Endothelial cell of umbilical vein (primary cell): Measurements from ENCODE around the gene ITGB1BP1. TPM values are rescaled to one million over a fixed set of nuclear protein-coding genes. Genes with fewer than 3 reads are reported as not detected.

ENCODE experiments used
- BruUV-seq: library from RNA; stranded (reverse); fragments of 400-500 nt; replicated peaks from 2 replicates; lab custom pipeline; 2021; lab: Mats Ljungman, UMichigan
- CTCF ChIA-PET: fragments of 300-600, 350-600 bp; sonication (Branson Sonifier 250); formaldehyde crosslinking; loops from one replicate; lab custom pipeline; 2021; ENCODE audit warnings: antibody characterized with exemption, inconsistent platforms; lab: Charles Lee
- POLR2A ChIA-PET: fragments of 300-600, 350-600 bp; sonication (Branson Sonifier 250); formaldehyde crosslinking; loops from one replicate; lab custom pipeline; 2021; ENCODE audit warnings: antibody characterized with exemption, inconsistent platforms; lab: Charles Lee
- DNase-seq: peaks from one replicate; pipeline ENCODE4 v3.0.0-alpha.2; 2011; ENCODE audit warnings: low read depth, low spot score
- FAIRE-seq: peaks from 2 replicates; lab custom pipeline; 2011; peaks lifted over from hg19 to GRCh38; lab: Jason Lieb, UNC
- H2AFZ ChIP-seq: 2 replicates; pipeline ENCODE4 v1.6.0; 2012; ENCODE audit warnings: low read depth, low read length, control low read depth, inconsistent platforms
- H3K27ac ChIP-seq: 2 replicates; pipeline ENCODE4 v1.5.1; 2011; ENCODE audit warnings: low read depth, mild to moderate bottlenecking, control low read depth, low read length, moderate library complexity; ENCODE audit not compliant: insufficient read depth
- H3K27me3 ChIP-seq, 2 experiments: 2 replicates each; pipeline versions ENCODE4 v1.6.0 to v1.6.1; 2011; ENCODE audit warnings: low read length in 2 of 2, mixed read lengths in 1 of 2; ENCODE audit not compliant: control insufficient read depth in 2 of 2, insufficient read depth in 2 of 2
- H3K36me3 ChIP-seq, 2 experiments: 2 replicates in 1 of 2; 3 replicates in 1 of 2; pipeline ENCODE4 v1.5.1; 2011; ENCODE audit warnings: low read length in 2 of 2, mild to moderate bottlenecking in 1 of 2, moderate library complexity in 1 of 2; ENCODE audit not compliant: control insufficient read depth in 2 of 2, insufficient read depth in 2 of 2; ENCODE audit errors: extremely low read depth in 1 of 2
- H3K4me1 ChIP-seq: 3 replicates; pipeline ENCODE4 v1.5.1; 2011; ENCODE audit warnings: mild to moderate bottlenecking, low read length; ENCODE audit not compliant: control insufficient read depth, insufficient read depth; ENCODE audit errors: extremely low read depth
- H3K4me2 ChIP-seq: 2 replicates; pipeline ENCODE4 v1.6.1; 2011; ENCODE audit warnings: low read length, control low read depth, mixed read lengths; ENCODE audit not compliant: insufficient read depth
- H3K4me3 ChIP-seq, 3 experiments: fragments of 200-600 bp in 1 of 3; sonication (generic), shearing (Covaris generic) in 1 of 3; replicated peaks in 1 of 3; 2 replicates each; pipeline ENCODE4 v1.5.1; 2011 to 2016; ENCODE audit warnings: control low read depth in 3 of 3, low read length in 3 of 3, mild to moderate bottlenecking in 2 of 3, inconsistent platforms in 1 of 3, low read depth in 1 of 3, moderate library complexity in 1 of 3; ENCODE audit not compliant: insufficient read depth in 1 of 3
- H3K79me2 ChIP-seq: 2 replicates; pipeline ENCODE4 v1.6.0; 2012; ENCODE audit warnings: low read length, inconsistent platforms; ENCODE audit not compliant: control insufficient read depth, insufficient read depth
- H3K9ac ChIP-seq: replicated peaks from 2 replicates; pipeline ENCODE3; 2011; ENCODE audit warnings: low read length, control low read depth; ENCODE audit not compliant: insufficient read depth; ENCODE audit errors: extremely low read depth
- H3K9me1 ChIP-seq: replicated peaks from 3 replicates; pipeline ENCODE4 v1.6.0; 2011; ENCODE audit warnings: mild to moderate bottlenecking, low read length; ENCODE audit not compliant: control insufficient read depth, insufficient read depth; ENCODE audit errors: extremely low read depth
- H3K9me3 ChIP-seq: replicated peaks from 2 replicates; pipeline ENCODE4 v1.5.1; 2012; ENCODE audit warnings: low read length, inconsistent platforms; ENCODE audit not compliant: control insufficient read depth, insufficient read depth
- H4K20me1 ChIP-seq: replicated peaks from 2 replicates; pipeline ENCODE3; 2011; ENCODE audit warnings: mild to moderate bottlenecking, low read length; ENCODE audit not compliant: control insufficient read depth, insufficient read depth; ENCODE audit errors: extremely low read depth
- EZH2 ChIP-seq: IDR thresholded peaks from 2 replicates; pipeline ENCODE4 v1.6.1; 2012; ENCODE audit warnings: borderline replicate concordance, low read depth, mild to moderate bottlenecking, moderate library complexity, low read length, inconsistent platforms; ENCODE audit not compliant: severe bottlenecking
- FOS ChIP-seq: IDR thresholded peaks from 2 replicates; pipeline ENCODE4 v1.6.1; 2011; ENCODE audit warnings: mild to moderate bottlenecking, low read length, moderate library complexity, borderline replicate concordance; ENCODE audit not compliant: insufficient read depth
- GATA2 ChIP-seq: IDR thresholded peaks from 2 replicates; pipeline ENCODE4 v1.7.0; 2011; ENCODE audit warnings: low read depth, mild to moderate bottlenecking, moderate library complexity, mixed read lengths, low read length; ENCODE audit not compliant: insufficient read length, insufficient read depth
- MAX ChIP-seq: IDR thresholded peaks from 2 replicates; pipeline ENCODE4 v1.6.1; 2011; ENCODE audit not compliant: insufficient read depth, insufficient read length
- POLR2A ChIP-seq: IDR thresholded peaks from 2 replicates; pipeline ENCODE4 v1.6.1; 2012; ENCODE audit warnings: low read depth, mild to moderate bottlenecking, control low read depth, low read length
- POLR2AphosphoS5 ChIP-seq: IDR thresholded peaks from 2 replicates; pipeline ENCODE4 v1.6.1; 2012; ENCODE audit warnings: low read depth, mild to moderate bottlenecking, control low read depth, low read length, moderate library complexity; ENCODE audit not compliant: insufficient read depth
- dilution Hi-C: fragments of 300-500 bp; cut with MboI; formaldehyde crosslinking; loops from one replicate; pipeline ENCODE4 v1.15.0; 2019; ENCODE audit warnings: low sequenced_read_pairs; ENCODE audit not compliant: extremely low pct_ligation_motif_present
- intact Hi-C: fragments of 100-400 bp; cut with micrococcal nuclease; formaldehyde crosslinking; loops from one replicate; pipeline ENCODE4 v1.10.0; 2022
- polyA plus RNA-seq, 4 experiments: library from polyadenylated mRNA; depleted of rRNA in 3 of 4; stranded (reverse) in 3 of 4; unstranded in 1 of 4; fragments of >200 nt; gene quantifications; 2 replicates each; pipeline versions ENCODE4 v1.2.1 to v1.2.3, GENCODE V29; 2011 to 2012; ENCODE audit warnings: missing spikeins in 1 of 4
- total RNA-seq: library from RNA; stranded (reverse); gene quantifications from 2 replicates; pipeline ENCODE4 v1.2.3, GENCODE V29; 2021

The ITGB1BP1 gene
- total and polyA plus RNA-seq, 2 donors (not counting 3 experiments of a cell fraction or from before 2014, with no cell fraction given): 45.0 to 170 TPM

GRCh38 chr2:9365498-9366019 lies 57.8 kb downstream of the ITGB1BP1 start:
- H3K9ac ChIP-seq: no peak overlapping the region
- no peak overlapping the region for H3K4me3 ChIP-seq
- intact Hi-C loops (no loop called here), dilution Hi-C loops (loop anchor here (25.0 kb wide), 1 partner anchor 203 kb away; no protein-coding TSS in a partner anchor)
- ChIA-PET CTCF (interaction anchor here (0.7 to 3.7 kb wide), 4 partner anchors 13 to 226 kb away, joined by 3 to 16 read pairs (median 4); no protein-coding TSS in a partner anchor), POLR2A (no interaction called here)
- no peak overlapping the region for H3K4me2 ChIP-seq
- TF ChIP-seq MAX (no peak), EZH2 (no peak), FOS (no peak), POLR2A (no peak), GATA2 (no peak)
- peaks cover 7% of the 10 kb centered on the region for H3K4me1 ChIP-seq
- H2AFZ ChIP-seq: no peak overlapping the region
- H3K9me1 ChIP-seq: no peaks in the 10 kb centered on the region
- DNase-seq: no peak
- H3K36me3 ChIP-seq: peaks cover 16 to 30% of the 10 kb centered on the region in 2 experiments
- FAIRE-seq: no peak
- no peaks in the 10 kb centered on the region for H4K20me1 ChIP-seq
- no peaks in the 10 kb centered on the region for H3K79me2 ChIP-seq
- H3K27ac ChIP-seq: peak overlapping the region; percentile 27
- no TSS peak for BruUV-seq
- H3K27me3 ChIP-seq: no peaks in the 10 kb centered on the region
- no peaks in the 10 kb centered on the region for H3K9me3 ChIP-seq

- intact Hi-C loops (no loop called here), dilution Hi-C loops (loop anchor here (25.0 kb wide), 1 partner anchor 203 kb away; no protein-coding TSS in a partner anchor)
- CTCF ChIA-PET: interaction anchor here (0.7 to 3.7 kb wide), 6 partner anchors 9 to 225 kb away, joined by 3 to 16 read pairs (median 3); no protein-coding TSS in a partner anchor
- H3K4me1 ChIP-seq: peaks cover 7% of the 10 kb centered on the region
- H2AFZ ChIP-seq: no peak overlapping the region
- no TSS peak for BruUV-seq
- H3K4me3 ChIP-seq: no peak overlapping the region
- H3K9ac ChIP-seq: no peak overlapping the region
- POLR2A ChIA-PET: interaction anchor here (0.6 kb wide), 1 partner anchor 223 kb away, joined by 3 read pairs; no protein-coding TSS in a partner anchor
- H3K79me2 ChIP-seq: no peaks in the 10 kb centered on the region
- TF ChIP-seq GATA2 (no peak), POLR2A (no peak), POLR2AphosphoS5 (no peak)
- H3K9me3 ChIP-seq: no peaks in the 10 kb centered on the region
- no peak overlapping the region for H3K4me2 ChIP-seq
- H3K36me3 ChIP-seq: peaks cover 16 to 28% of the 10 kb centered on the region in 2 experiments
- FAIRE-seq (peak; percentile 84), DNase-seq (peak; percentile 21)
- H3K9me1 ChIP-seq: no peaks in the 10 kb centered on the region
- no peaks in the 10 kb centered on the region for H3K27me3 ChIP-seq
- no peak overlapping the region for H3K27ac ChIP-seq
- no peaks in the 10 kb centered on the region for H4K20me1 ChIP-seq
Observed at GRCh38 chr2:9364791-9365497, 58.4 kb downstream of the ITGB1BP1 start.
